ENCODE measurements around the gene SND1. TPM values are rescaled to one million over a fixed set of nuclear protein-coding genes. Genes with fewer than 3 reads are reported as not detected.

SND1 gene
- total RNA-seq, 4 donors from 2014 or later: 64.3 to 77.0 (median 70.4) TPM

DNA sequence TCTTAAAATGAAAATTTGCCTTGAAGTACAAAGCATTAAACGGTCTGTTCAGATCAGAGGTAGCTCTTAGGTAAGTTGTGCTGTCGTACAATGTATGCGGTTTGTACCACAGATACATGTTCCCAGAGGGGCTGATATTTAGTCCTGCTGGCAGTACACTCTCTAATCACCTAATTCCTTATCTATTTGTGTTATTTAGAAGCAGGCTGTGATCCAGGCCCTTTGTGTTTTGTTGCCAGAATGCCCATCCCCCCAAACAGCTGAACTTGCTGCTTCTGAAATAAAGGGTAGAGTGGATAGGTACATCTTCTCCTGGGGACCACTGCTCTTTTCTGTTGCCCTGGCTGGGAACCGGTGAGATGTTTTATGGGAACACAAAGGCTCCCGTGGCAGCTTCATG, 84.5 kb downstream of the SND1 start:
- DNase-seq: no peak

DNA sequence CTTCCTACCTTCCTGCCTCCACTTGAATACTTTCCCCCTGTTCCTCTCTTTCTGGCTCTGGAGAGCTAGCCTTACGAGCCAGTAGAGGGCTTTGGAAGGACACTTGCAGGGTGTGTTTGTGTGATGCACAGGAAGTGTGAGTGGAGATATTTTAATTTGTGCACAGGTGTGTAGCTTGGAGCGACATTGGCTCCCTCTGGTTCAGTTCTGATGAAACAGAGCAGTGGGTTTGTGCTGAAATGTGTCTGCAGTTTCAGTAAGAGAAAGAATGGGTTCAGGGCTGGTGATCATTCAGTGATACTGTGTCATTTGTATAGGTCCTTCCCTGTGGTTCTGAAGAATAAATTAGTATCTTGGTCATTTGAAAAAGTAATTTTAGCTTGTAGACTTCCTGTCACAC, 86.9 kb downstream of the SND1 start:
- Histone ChIP-seq H3K36me3 (no peaks in the 10 kb centered on the region), H3K4me1 (no peaks in the 10 kb centered on the region), H3K27me3 (no peaks in the 10 kb centered on the region), H3K9me3 (no peaks in the 10 kb centered on the region), H3K4me3 (no peak overlapping the region), H3K27ac (no peak overlapping the region)
- WGBS, 2 donors (ENCODE audit: low coverage in 1 of 2): 88 to 100% methylated on average over 1 to 2 of the region's 2 CpGs
- TF ChIP-seq EP300 (IDR thresholded peaks at IDR 0.05; ENCODE audit: low read depth): no peak
- no peak for TF ChIP-seq POLR2AphosphoS5 (IDR thresholded peaks at IDR 0.05)
- TF ChIP-seq, protein P1, sequence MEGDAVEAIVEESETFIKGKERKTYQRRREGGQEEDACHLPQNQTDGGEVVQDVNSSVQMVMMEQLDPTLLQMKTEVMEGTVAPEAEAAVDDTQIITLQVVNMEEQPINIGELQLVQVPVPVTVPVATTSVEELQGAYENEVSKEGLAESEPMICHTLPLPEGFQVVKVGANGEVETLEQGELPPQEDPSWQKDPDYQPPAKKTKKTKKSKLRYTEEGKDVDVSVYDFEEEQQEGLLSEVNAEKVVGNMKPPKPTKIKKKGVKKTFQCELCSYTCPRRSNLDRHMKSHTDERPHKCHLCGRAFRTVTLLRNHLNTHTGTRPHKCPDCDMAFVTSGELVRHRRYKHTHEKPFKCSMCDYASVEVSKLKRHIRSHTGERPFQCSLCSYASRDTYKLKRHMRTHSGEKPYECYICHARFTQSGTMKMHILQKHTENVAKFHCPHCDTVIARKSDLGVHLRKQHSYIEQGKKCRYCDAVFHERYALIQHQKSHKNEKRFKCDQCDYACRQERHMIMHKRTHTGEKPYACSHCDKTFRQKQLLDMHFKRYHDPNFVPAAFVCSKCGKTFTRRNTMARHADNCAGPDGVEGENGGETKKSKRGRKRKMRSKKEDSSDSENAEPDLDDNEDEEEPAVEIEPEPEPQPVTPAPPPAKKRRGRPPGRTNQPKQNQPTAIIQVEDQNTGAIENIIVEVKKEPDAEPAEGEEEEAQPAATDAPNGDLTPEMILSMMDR (IDR thresholded peaks at IDR 0.05): no peak
- no peak for TF ChIP-seq POLR2A (IDR thresholded peaks at IDR 0.05)
- intact Hi-C loops (cut with DNase I; ENCODE audit: low total_unique reads) (no loop called here), in situ Hi-C loops (cut with MboI; ENCODE audit: low pct_ligation_motif_present in 1 of 4, low pct_unique_long_range_greater_than_20kb in 1 of 4, low sequenced_read_pairs in 3 of 4) (no loop called here)
- no peak for DNase-seq

More for the DNA sequence above, 84.5 kb downstream of the SND1 start:
- TF ChIP-seq EP300 (IDR thresholded peaks at IDR 0.05; ENCODE audit: low read depth) (no peak), POLR2AphosphoS5 (IDR thresholded peaks at IDR 0.05) (no peak)
- Histone ChIP-seq H3K27ac (no peak overlapping the region), H3K36me3 (no peaks in the 10 kb centered on the region), H3K4me3 (no peak overlapping the region), H3K27me3 (no peaks in the 10 kb centered on the region), H3K4me1 (no peaks in the 10 kb centered on the region), H3K9me3 (no peaks in the 10 kb centered on the region)
- intact Hi-C loops (cut with DNase I; ENCODE audit: low total_unique reads): no loop called here
- in situ Hi-C loops (cut with MboI; ENCODE audit: low pct_ligation_motif_present in 1 of 4, low pct_unique_long_range_greater_than_20kb in 1 of 4, low sequenced_read_pairs in 3 of 4): no loop called here
- 91 to 98% methylated on average over 5 of the region's 5 CpGs for WGBS, 2 donors (ENCODE audit: low coverage in 1 of 2)

DNA sequence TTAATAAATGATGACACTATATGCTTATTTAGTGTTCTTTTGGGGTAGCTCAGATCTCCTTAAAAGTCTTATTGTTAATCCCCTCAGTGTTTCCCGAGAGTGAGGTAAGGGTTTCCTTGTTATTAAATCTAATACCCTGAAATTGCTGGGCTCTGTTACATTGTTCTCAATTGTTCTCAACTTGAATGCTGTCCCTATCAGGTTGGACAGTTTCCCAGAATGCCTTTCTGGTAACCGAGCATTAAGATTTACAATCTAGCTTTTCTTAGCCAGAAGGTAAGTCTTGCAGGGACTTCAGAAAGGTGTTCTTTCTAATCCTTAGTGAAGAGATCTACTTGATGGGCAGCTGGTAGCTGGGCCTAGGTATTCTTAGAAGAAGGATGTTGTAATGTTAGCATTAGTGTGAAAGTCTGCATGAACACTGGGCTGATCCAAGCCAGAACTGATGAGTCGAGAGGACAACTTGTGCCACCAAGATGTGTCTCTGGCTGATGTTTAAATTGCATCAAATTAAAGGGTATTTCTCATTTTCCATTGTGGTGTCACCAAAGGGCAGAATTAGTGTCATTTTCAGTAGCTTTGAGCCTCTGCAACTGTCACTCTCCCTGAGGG, 89.9 kb downstream of the SND1 start:
- Histone ChIP-seq H3K4me1 (no peaks in the 10 kb centered on the region), H3K27me3 (no peaks in the 10 kb centered on the region), H3K27ac (no peak overlapping the region), H3K4me3 (no peak overlapping the region), H3K36me3 (no peaks in the 10 kb centered on the region), H3K9me3 (no peaks in the 10 kb centered on the region)
- WGBS, 2 donors (ENCODE audit: low coverage in 1 of 2): 86 to 88% methylated on average over 1 to 3 of the region's 3 CpGs
- in situ Hi-C loops (cut with MboI; ENCODE audit: low pct_ligation_motif_present in 1 of 4, low pct_unique_long_range_greater_than_20kb in 1 of 4, low sequenced_read_pairs in 3 of 4): no loop called here
- TF ChIP-seq, protein P1 (IDR thresholded peaks at IDR 0.05): no peak
- TF ChIP-seq POLR2A (IDR thresholded peaks at IDR 0.05): no peak
- TF ChIP-seq POLR2AphosphoS5 (IDR thresholded peaks at IDR 0.05): no peak
- TF ChIP-seq EP300 (IDR thresholded peaks at IDR 0.05; ENCODE audit: low read depth): no peak
- intact Hi-C loops (cut with DNase I; ENCODE audit: low total_unique reads): no loop called here
- no peak for DNase-seq

DNA sequence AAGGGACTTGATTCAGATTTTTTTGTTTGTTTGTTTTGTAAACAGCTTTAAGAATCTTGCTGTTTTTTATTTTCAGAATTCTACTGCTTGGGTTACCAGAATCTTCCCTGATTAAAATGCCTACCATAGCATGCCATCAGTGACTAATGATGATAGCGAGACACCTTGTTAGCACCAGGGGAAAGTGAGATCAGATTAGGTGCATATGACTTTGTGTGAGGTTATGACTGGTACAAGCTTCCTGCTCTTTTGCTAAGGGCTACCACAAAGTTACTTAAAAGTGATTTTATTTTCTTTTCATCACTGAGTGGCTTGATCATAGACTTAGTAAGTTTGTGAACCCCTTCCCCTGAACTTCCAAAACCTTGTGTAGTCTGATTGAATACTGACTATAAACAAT, 93.5 kb downstream of the SND1 start:
- Histone ChIP-seq H3K27me3 (no peaks in the 10 kb centered on the region), H3K4me1 (no peaks in the 10 kb centered on the region), H3K4me3 (no peak overlapping the region), H3K36me3 (no peaks in the 10 kb centered on the region), H3K27ac (no peak overlapping the region), H3K9me3 (no peaks in the 10 kb centered on the region)
- intact Hi-C loops (cut with DNase I; ENCODE audit: low total_unique reads) (no loop called here), in situ Hi-C loops (cut with MboI; ENCODE audit: low pct_ligation_motif_present in 1 of 4, low pct_unique_long_range_greater_than_20kb in 1 of 4, low sequenced_read_pairs in 3 of 4) (no loop called here)
- TF ChIP-seq, protein P1 (IDR thresholded peaks at IDR 0.05): no peak
- 91 to 100% methylated on average over 1 of the region's 1 CpG for WGBS, 2 donors (ENCODE audit: low coverage in 1 of 2)
- no peak for DNase-seq

DNA sequence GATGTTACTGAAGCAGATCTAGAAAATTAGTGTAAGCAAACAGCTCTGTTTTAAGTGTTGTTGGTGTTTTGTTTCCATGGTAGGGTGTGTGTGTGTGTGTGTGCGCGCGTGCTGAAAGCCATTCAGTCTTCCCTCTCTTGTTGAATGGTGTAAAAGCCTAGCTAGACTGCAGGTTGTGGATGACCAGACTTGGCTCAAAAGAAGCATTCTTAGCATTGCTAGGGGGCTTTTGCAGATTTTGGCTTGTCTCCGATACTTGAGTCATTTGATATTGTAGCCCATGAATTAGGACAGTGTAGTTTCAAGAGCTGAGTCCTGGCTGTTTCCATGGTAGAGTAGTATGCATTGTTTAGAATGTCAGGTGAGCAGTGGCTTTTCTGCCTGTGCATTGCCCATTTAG, 99.1 kb downstream of the SND1 start:
- in situ Hi-C loops (cut with MboI; ENCODE audit: low pct_ligation_motif_present in 1 of 4, low pct_unique_long_range_greater_than_20kb in 1 of 4, low sequenced_read_pairs in 3 of 4): no loop called here
- DNase-seq: no peak
- Histone ChIP-seq H3K36me3 (no peaks in the 10 kb centered on the region), H3K27ac (no peak overlapping the region), H3K4me3 (no peak overlapping the region), H3K4me1 (peaks cover 0 to 3% (median 0%) of the 10 kb centered on the region in 4 donors), H3K27me3 (no peaks in the 10 kb centered on the region), H3K9me3 (no peaks in the 10 kb centered on the region)
- TF ChIP-seq, protein P1 (IDR thresholded peaks at IDR 0.05): no peak
- no peak for TF ChIP-seq POLR2A (IDR thresholded peaks at IDR 0.05)
- TF ChIP-seq POLR2AphosphoS5 (IDR thresholded peaks at IDR 0.05): no peak
- no peak for TF ChIP-seq EP300 (IDR thresholded peaks at IDR 0.05; ENCODE audit: low read depth)
- 71 to 82% methylated on average over 3 to 4 of the region's 4 CpGs for WGBS, 2 donors (ENCODE audit: low coverage in 1 of 2)
- intact Hi-C loops (cut with DNase I; ENCODE audit: low total_unique reads): no loop called here

Measured in transverse colon (tissue), 4 donors.